ENCODE data around the gene URI1.

DNA sequence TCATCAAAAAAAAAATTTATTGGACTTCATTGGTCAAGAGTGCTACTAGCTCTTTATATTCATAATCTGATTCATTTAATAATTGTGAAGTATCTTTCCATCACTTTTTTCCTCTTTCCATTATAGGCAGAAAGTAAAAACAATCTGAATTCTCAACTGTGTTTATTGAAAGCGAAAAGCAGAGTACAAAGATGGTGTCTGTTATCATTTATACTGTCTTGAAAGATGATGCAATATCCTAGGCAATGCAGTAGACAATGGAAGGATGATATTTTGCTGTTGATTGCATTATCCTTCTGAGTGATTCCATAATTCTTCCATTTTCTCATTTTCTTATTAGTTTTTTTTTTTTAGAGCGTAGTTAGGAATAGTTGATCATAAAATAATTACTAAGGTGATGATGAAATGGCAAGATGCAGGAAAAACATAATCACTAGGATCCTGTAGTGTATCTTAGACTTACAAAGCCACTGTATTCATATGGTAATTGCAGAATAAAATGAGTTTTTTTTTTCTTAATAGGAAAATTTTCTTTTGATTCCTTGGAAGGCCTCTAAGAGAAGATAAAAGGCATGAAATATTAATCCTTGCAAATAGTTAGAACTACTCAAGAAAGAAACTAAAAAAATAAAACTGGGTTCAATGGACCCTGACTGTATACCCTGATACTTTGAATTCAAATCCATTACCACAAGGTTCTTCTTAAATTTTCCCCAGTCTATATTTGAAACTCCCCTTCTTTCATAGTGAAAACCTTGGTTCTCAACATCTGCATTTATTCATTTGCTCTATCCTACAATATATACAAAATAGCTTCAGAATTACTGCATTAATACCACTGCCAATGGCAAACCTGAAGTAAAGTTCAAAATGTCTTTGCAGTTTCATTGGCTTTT is 11.6 kb downstream of the URI1 start:
- TF ChIP-seq POLR2A (IDR thresholded peaks at IDR 0.05): no peak
- TF ChIP-seq, protein P1, sequence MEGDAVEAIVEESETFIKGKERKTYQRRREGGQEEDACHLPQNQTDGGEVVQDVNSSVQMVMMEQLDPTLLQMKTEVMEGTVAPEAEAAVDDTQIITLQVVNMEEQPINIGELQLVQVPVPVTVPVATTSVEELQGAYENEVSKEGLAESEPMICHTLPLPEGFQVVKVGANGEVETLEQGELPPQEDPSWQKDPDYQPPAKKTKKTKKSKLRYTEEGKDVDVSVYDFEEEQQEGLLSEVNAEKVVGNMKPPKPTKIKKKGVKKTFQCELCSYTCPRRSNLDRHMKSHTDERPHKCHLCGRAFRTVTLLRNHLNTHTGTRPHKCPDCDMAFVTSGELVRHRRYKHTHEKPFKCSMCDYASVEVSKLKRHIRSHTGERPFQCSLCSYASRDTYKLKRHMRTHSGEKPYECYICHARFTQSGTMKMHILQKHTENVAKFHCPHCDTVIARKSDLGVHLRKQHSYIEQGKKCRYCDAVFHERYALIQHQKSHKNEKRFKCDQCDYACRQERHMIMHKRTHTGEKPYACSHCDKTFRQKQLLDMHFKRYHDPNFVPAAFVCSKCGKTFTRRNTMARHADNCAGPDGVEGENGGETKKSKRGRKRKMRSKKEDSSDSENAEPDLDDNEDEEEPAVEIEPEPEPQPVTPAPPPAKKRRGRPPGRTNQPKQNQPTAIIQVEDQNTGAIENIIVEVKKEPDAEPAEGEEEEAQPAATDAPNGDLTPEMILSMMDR (IDR thresholded peaks at IDR 0.05): no peak
